OCI-LY1 (cell line): ENCODE measurements around the gene S100A14.

Experiments used
- EZH2 ChIP-seq: fragments of 200-600 bp; sonication (generic), shearing (Covaris generic); IDR thresholded peaks from 2 replicates; pipeline ENCODE4 v1.8.0; 2017; ENCODE audit warnings: borderline replicate concordance, mixed run types, mild to moderate bottlenecking, antibody characterized with exemption, low read length, moderate library complexity, mixed read lengths
- TF ChIP-seq, protein P1 (sequence below): fragments of 200-600 bp; sonication (generic), shearing (Covaris generic); IDR thresholded peaks from 2 replicates; pipeline ENCODE4 v1.5.1; 2017; ENCODE audit warnings: mild to moderate bottlenecking, antibody characterized with exemption, low read length, moderate library complexity, mixed read lengths

DNA sequence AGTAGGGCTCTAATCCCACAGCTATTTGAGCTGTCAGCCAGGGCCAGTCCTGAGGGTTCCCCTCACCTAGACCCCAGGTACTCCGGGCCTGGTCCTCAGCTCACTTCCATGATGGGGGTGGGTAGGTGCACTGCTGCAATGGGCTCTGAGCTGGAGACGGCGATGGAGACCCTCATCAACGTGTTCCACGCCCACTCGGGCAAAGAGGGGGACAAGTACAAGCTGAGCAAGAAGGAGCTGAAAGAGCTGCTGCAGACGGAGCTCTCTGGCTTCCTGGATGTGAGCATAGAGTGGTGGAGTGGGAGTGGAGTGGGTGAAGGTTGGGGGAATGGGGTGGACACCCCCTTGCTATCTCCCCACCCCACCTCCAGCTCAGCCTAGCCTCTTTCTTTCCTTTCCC lies 14.3 kb upstream of the S100A14 start:
- TF ChIP-seq, protein P1, sequence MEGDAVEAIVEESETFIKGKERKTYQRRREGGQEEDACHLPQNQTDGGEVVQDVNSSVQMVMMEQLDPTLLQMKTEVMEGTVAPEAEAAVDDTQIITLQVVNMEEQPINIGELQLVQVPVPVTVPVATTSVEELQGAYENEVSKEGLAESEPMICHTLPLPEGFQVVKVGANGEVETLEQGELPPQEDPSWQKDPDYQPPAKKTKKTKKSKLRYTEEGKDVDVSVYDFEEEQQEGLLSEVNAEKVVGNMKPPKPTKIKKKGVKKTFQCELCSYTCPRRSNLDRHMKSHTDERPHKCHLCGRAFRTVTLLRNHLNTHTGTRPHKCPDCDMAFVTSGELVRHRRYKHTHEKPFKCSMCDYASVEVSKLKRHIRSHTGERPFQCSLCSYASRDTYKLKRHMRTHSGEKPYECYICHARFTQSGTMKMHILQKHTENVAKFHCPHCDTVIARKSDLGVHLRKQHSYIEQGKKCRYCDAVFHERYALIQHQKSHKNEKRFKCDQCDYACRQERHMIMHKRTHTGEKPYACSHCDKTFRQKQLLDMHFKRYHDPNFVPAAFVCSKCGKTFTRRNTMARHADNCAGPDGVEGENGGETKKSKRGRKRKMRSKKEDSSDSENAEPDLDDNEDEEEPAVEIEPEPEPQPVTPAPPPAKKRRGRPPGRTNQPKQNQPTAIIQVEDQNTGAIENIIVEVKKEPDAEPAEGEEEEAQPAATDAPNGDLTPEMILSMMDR: no peak
- TF ChIP-seq EZH2: no peak
